ENCODE measurements around the gene ASTN2. TPM values are rescaled to one million over a fixed set of nuclear protein-coding genes. Genes with fewer than 3 reads are reported as not detected.

Gene ASTN2
- total and polyA plus RNA-seq, 7 donors: 0.60 to 7.5 (median 2.2) TPM

GRCh38 chr9:117365438-117365837, 49.4 kb downstream of the ASTN2 start:
- 77 to 81% methylated on average over 3 of the region's 3 CpGs for WGBS, 2 donors
- Histone ChIP-seq H3K36me3 (no peaks in the 10 kb centered on the region), H3K27ac (no peak overlapping the region), H3K9me3 (no peaks in the 10 kb centered on the region), H3K27me3 (no peaks in the 10 kb centered on the region), H3K4me3 (no peak overlapping the region), H3K4me1 (no peaks in the 10 kb centered on the region)
- no peak for TF ChIP-seq EP300 (IDR thresholded peaks at IDR 0.05)
- TF ChIP-seq POLR2A (IDR thresholded peaks at IDR 0.05): no peak
- no peak for TF ChIP-seq CTCF (IDR thresholded peaks at IDR 0.05)
- TF ChIP-seq POLR2AphosphoS5 (IDR thresholded peaks at IDR 0.05): no peak
- intact Hi-C loops (cut with DNase I): no loop called here
- DNase-seq: no peak

GRCh38 chr9:117363006-117363405, 51.9 kb downstream of the ASTN2 start:
- Histone ChIP-seq H3K36me3 (no peaks in the 10 kb centered on the region), H3K4me3 (no peak overlapping the region), H3K27ac (no peak overlapping the region), H3K27me3 (no peaks in the 10 kb centered on the region), H3K9me3 (no peaks in the 10 kb centered on the region), H3K4me1 (no peaks in the 10 kb centered on the region)
- DNase-seq: no peak
- no peak for TF ChIP-seq POLR2A (IDR thresholded peaks at IDR 0.05)
- no peak for TF ChIP-seq EP300 (IDR thresholded peaks at IDR 0.05)
- no peak for TF ChIP-seq POLR2AphosphoS5 (IDR thresholded peaks at IDR 0.05)
- WGBS, 2 donors: 68 to 71% methylated on average over 4 of the region's 4 CpGs
- intact Hi-C loops (cut with DNase I): no loop called here

GRCh38 chr9:117359910-117360309, 54.9 kb downstream of the ASTN2 start:
- no peak for DNase-seq
- Histone ChIP-seq H3K9me3 (no peaks in the 10 kb centered on the region), H3K4me3 (no peak overlapping the region), H3K36me3 (no peaks in the 10 kb centered on the region), H3K4me1 (no peaks in the 10 kb centered on the region), H3K27ac (no peak overlapping the region), H3K27me3 (no peaks in the 10 kb centered on the region)
- 82 to 88% methylated on average over 5 of the region's 5 CpGs for WGBS, 2 donors
- TF ChIP-seq POLR2AphosphoS5 (IDR thresholded peaks at IDR 0.05) (no peak), CTCF (IDR thresholded peaks at IDR 0.05) (no peak), EP300 (IDR thresholded peaks at IDR 0.05) (no peak), POLR2A (IDR thresholded peaks at IDR 0.05) (no peak)
- intact Hi-C loops (cut with DNase I): no loop called here

- WGBS, 2 donors: 71 to 76% methylated on average over 3 of the region's 3 CpGs
- H3K27me3 ChIP-seq: no peaks in the 10 kb centered on the region
- TF ChIP-seq EP300 (IDR thresholded peaks at IDR 0.05) (no peak), CTCF (IDR thresholded peaks at IDR 0.05) (no peak), POLR2AphosphoS5 (IDR thresholded peaks at IDR 0.05) (no peak), POLR2A (IDR thresholded peaks at IDR 0.05) (no peak)
- H3K36me3 ChIP-seq: no peaks in the 10 kb centered on the region
- no peak for DNase-seq
- no peaks in the 10 kb centered on the region for H3K9me3 ChIP-seq
- H3K4me1 ChIP-seq: no peaks in the 10 kb centered on the region
- H3K4me3 ChIP-seq: no peak overlapping the region
- H3K27ac ChIP-seq: no peak overlapping the region
- intact Hi-C loops (cut with DNase I): no loop called here
Measured at GRCh38 chr9:117355542-117355941, 59.3 kb downstream of the ASTN2 start.

GRCh38 chr9:117354997-117355396, 59.9 kb downstream of the ASTN2 start:
- no peak overlapping the region for H3K27ac ChIP-seq
- no peak overlapping the region for H3K4me3 ChIP-seq
- TF ChIP-seq CTCF (IDR thresholded peaks at IDR 0.05) (no peak), POLR2AphosphoS5 (IDR thresholded peaks at IDR 0.05) (no peak), EP300 (IDR thresholded peaks at IDR 0.05) (no peak), POLR2A (IDR thresholded peaks at IDR 0.05) (no peak)
- DNase-seq: no peak
- intact Hi-C loops (cut with DNase I): no loop called here
- no peaks in the 10 kb centered on the region for H3K9me3 ChIP-seq
- no peaks in the 10 kb centered on the region for H3K4me1 ChIP-seq
- H3K27me3 ChIP-seq: no peaks in the 10 kb centered on the region
- no peaks in the 10 kb centered on the region for H3K36me3 ChIP-seq

All from sigmoid colon (tissue), 7 donors.